Neural progenitor cell (in vitro differentiated cells): ENCODE measurements around the gene CISD3.

Source experiments
- CTCF ChIP-seq: fragments of 200-600 bp; sonication (generic); IDR thresholded peaks from 2 replicates; pipeline ENCODE4 v1.5.1; 2017; ENCODE audit warnings: antibody characterized with exemption, mild to moderate bottlenecking
- EZH2 ChIP-seq: fragments of 200-600 bp; sonication (generic); IDR thresholded peaks from 2 replicates; pipeline ENCODE4 v1.6.1; 2017; ENCODE audit warnings: antibody characterized with exemption, mild to moderate bottlenecking, moderate library complexity
- EZH2phosphoT487 ChIP-seq: fragments of 200-600 bp; sonication (generic); IDR thresholded peaks from 2 replicates; pipeline ENCODE4 v1.6.1; 2017; ENCODE audit warnings: antibody characterized with exemption

GRCh38 chr17:38777641-38778250, 47.6 kb downstream of the CISD3 start:
- TF ChIP-seq CTCF (no peak), EZH2phosphoT487 (no peak), EZH2 (no peak)
